ENCODE results near the gene RHBDF2.

- no peak for TF ChIP-seq POLR2A (IDR thresholded peaks at IDR 0.05; ENCODE audit: low read length)
- TF ChIP-seq GATA1 (IDR thresholded peaks at IDR 0.05; ENCODE audit: low read depth, low read length): no peak
Measured at GRCh38 chr17:76474894-76475293, 26.3 kb downstream of the RHBDF2 start.

Measured in erythroblast (primary cell).